HEK293 (cell line): ENCODE results near the gene MOV10L1.

Experiments
- CTCF ChIA-PET: fragments of 350-600 bp; formaldehyde crosslinking; extraction: SDS; loops from one replicate; lab custom pipeline; 2021; ENCODE audit warnings: antibody characterized with exemption; lab: Yijun Ruan, JAX
- POLR2A ChIA-PET: fragments of 300-600 bp; formaldehyde crosslinking; extraction: SDS; loops from one replicate; lab custom pipeline; 2020; ENCODE audit warnings: antibody characterized with exemption, inconsistent platforms; lab: Yijun Ruan, JAX
- H3K27ac ChIP-seq: fragments of 200-500 bp; sonication (Bioruptor generic); 2 replicates; pipeline ENCODE4 v1.5.1; 2014; ENCODE audit warnings: low read depth, low read length, control low read depth, inconsistent platforms; ENCODE audit errors: extremely low read depth
- H3K36me3 ChIP-seq, 2 experiments: fragments of 200-500 bp in 1 of 2; sonication (Bioruptor generic) in 1 of 2; 1 replicate in 1 of 2; 2 replicates in 1 of 2; pipeline ENCODE4 v1.5.1; 2014 to 2017; ENCODE audit warnings: inconsistent platforms in 2 of 2, low read length in 2 of 2; ENCODE audit not compliant: control insufficient read depth in 2 of 2, insufficient read depth in 1 of 2
- H3K4me1 ChIP-seq: fragments of 200-500 bp; sonication (Bioruptor generic); 2 replicates; pipeline ENCODE4 v1.5.1; 2014; ENCODE audit warnings: mild to moderate bottlenecking, low read length, inconsistent platforms; ENCODE audit not compliant: control insufficient read depth, insufficient read depth
- H3K4me3 ChIP-seq: 2 replicates; pipeline ENCODE4 v1.5.1; 2011; ENCODE audit warnings: low read depth, mild to moderate bottlenecking, control low read depth, low read length, moderate library complexity
- H3K9me3 ChIP-seq: fragments of 200-500 bp; sonication (Bioruptor generic); 2 replicates; pipeline ENCODE4 v1.5.1; 2014; ENCODE audit warnings: low read depth, low read length, inconsistent platforms; ENCODE audit not compliant: control insufficient read depth, insufficient read depth
- HIC1 ChIP-seq: fragments of 450-650 bp; formaldehyde crosslinking; IDR thresholded peaks from 2 replicates; pipeline ENCODE4 v1.5.1; 2016; ENCODE audit warnings: missing biosample characterization, missing genetic modification characterization
- KLF8 ChIP-seq: fragments of 450-650 bp; formaldehyde crosslinking; IDR thresholded peaks from 2 replicates; pipeline ENCODE4 v1.5.1; 2016; ENCODE audit warnings: missing biosample characterization, missing genetic modification characterization
- KLF9 ChIP-seq: fragments of 450-650 bp; formaldehyde crosslinking; IDR thresholded peaks from 2 replicates; pipeline ENCODE4 v1.5.1; 2016; ENCODE audit warnings: missing biosample characterization, missing genetic modification characterization, low read depth
- MZF1 ChIP-seq: fragments of 450-650 bp; formaldehyde crosslinking; IDR thresholded peaks from 2 replicates; pipeline ENCODE4 v1.5.1; 2017; ENCODE audit warnings: missing biosample characterization, missing genetic modification characterization, borderline replicate concordance
- PRDM1 ChIP-seq: fragments of 450-650 bp; formaldehyde crosslinking; IDR thresholded peaks from 2 replicates; pipeline ENCODE4; 2016; ENCODE audit warnings: missing biosample characterization, missing genetic modification characterization
- ZIC2 ChIP-seq: fragments of 450-650 bp; formaldehyde crosslinking; IDR thresholded peaks from 2 replicates; pipeline ENCODE4 v1.5.1; 2016; ENCODE audit warnings: missing biosample characterization, missing genetic modification characterization
- ZNF132 ChIP-seq: fragments of 450-650 bp; formaldehyde crosslinking; IDR thresholded peaks from 2 replicates; pipeline ENCODE4 v1.5.1; 2017; ENCODE audit warnings: missing biosample characterization, missing genetic modification characterization, borderline replicate concordance
- ZNF184 ChIP-seq: fragments of 450-650 bp; IDR thresholded peaks from 2 replicates; pipeline ENCODE4 v1.5.1; 2018; ENCODE audit warnings: missing biosample characterization, mild to moderate bottlenecking, missing genetic modification characterization
- ZNF2 ChIP-seq: fragments of 450-650 bp; formaldehyde crosslinking; IDR thresholded peaks from 2 replicates; pipeline ENCODE4 v1.5.1; 2016; ENCODE audit warnings: missing biosample characterization, missing genetic modification characterization
- ZNF211 ChIP-seq: fragments of 450-650 bp; formaldehyde crosslinking; IDR thresholded peaks from 2 replicates; pipeline ENCODE4 v1.5.1; 2016; ENCODE audit warnings: low read depth, missing biosample characterization, missing genetic modification characterization
- ZNF37A ChIP-seq: fragments of 450-650 bp; IDR thresholded peaks from 2 replicates; pipeline ENCODE4 v1.5.1; 2018; ENCODE audit warnings: missing biosample characterization, missing genetic modification characterization
- ZNF529 ChIP-seq: fragments of 450-650 bp; formaldehyde crosslinking; IDR thresholded peaks from 2 replicates; pipeline ENCODE4 v1.5.1; 2017; ENCODE audit warnings: missing genetic modification characterization, missing biosample characterization; ENCODE audit not compliant: insufficient replicate concordance
- ZNF639 ChIP-seq: fragments of 450-650 bp; formaldehyde crosslinking; IDR thresholded peaks from 2 replicates; pipeline ENCODE4 v1.5.1; 2016; ENCODE audit warnings: missing biosample characterization, missing genetic modification characterization
- ZNF660 ChIP-seq: fragments of 450-650 bp; IDR thresholded peaks from 2 replicates; pipeline ENCODE4 v1.5.1; 2018; ENCODE audit warnings: missing biosample characterization, mild to moderate bottlenecking, missing genetic modification characterization
- ZNF747 ChIP-seq: fragments of 450-650 bp; formaldehyde crosslinking; IDR thresholded peaks from 2 replicates; pipeline ENCODE4 v1.5.1; 2016; ENCODE audit warnings: missing biosample characterization, missing genetic modification characterization
- TF ChIP-seq, protein P1 (sequence below): fragments of 450-650 bp; formaldehyde crosslinking; IDR thresholded peaks from 2 replicates; pipeline ENCODE4 v1.5.1; 2016; ENCODE audit warnings: missing biosample characterization, missing genetic modification characterization
- TF ChIP-seq, protein P2 (sequence below): fragments of 450-650 bp; formaldehyde crosslinking; IDR thresholded peaks from 2 replicates; pipeline ENCODE4 v1.5.1; 2016; ENCODE audit warnings: missing biosample characterization, missing genetic modification characterization

The MOV10L1 gene

DNA sequence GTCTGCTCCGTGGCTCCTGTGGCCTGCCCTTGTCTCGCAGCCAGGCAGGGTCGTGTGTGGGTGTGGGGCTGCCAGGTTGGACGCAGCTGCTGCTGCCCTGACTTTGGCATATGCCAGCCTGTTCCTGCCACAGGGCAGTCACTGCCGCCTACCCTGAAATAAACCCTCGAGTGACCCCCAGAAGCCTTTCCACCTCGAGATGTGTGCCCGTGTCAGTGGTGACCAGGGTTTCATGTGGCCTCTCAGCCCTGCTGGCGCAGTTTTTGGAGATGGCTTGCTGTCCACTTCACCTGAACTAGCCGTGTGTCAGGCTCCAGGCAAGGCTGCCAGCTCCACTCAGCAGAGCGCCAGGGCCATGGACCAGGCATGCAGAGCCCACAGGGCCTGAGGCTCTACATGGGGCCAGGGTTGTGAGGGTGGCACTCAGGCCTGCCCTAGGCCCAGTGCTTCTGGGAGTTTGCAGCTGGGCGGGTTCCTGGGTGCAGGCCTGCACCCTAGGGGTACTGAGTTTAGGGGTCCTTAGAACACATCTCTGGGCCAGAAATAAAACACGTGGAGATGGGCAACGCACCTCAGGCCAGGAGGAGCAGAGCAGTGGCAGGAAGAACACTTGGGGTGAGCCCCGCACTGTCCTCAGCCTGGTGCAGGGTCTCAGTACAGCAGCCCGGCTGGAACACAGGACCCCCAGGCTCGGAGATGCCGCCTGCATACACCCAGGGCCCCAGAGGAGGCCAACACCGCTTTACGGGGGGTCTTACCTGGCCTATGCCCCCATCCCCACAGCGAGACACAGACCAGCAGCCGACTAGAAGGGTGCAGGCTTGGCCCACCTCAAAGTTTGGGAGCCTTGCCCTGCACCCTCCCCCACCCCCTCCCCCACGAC is 71.9 kb downstream of the MOV10L1 start:
- no peaks in the 10 kb centered on the region for H3K36me3 ChIP-seq
- H3K4me1 ChIP-seq, result no peaks in the 10 kb centered on the region
- H3K9me3 ChIP-seq, result no peaks in the 10 kb centered on the region
- POLR2A ChIA-PET, result no interaction called here
- no peak for TF ChIP-seq KLF9 (tag by site-specific recombination)
- TF ChIP-seq HIC1 (tag by site-specific recombination), result peak; percentile 21; the same call in 1 of the 2 replicates
- TF ChIP-seq, all 188 proteins: peak for 1
- CTCF ChIA-PET, result interaction anchor here (0.6 kb wide), 1 partner anchor 19 kb away, joined by 3 read pairs; no protein-coding TSS in a partner anchor
- no peak overlapping the region for H3K27ac ChIP-seq
- no peak overlapping the region for H3K4me3 ChIP-seq

DNA sequence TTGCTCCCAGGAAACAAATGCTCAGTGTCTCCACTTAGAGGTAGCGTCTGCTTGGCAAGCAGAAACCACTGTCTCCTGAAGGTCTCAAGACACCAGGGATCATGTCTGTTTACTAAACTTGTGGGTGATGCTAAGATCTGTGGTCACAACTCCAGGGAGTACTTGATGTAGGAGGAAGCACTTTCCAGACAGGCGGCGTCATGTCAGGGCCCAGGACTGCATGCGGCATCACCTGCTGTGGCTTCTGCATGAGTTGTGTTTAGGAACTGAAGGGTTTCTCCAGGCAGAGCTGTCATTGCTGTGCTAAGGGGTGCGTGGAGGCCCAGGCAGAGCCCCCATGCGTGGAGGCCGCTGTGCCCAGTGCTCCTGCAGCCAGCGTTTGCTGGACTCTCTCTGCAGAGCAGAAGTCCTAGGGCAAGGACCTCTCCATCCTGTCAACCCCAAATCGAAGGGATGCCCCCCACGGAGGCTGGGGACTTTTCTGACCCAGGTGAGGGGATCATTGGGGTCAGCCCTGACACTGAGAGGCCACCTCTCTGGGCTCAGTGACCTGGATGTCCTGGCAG is 72.7 kb downstream of the MOV10L1 start:
- CTCF ChIA-PET, result no interaction called here

DNA sequence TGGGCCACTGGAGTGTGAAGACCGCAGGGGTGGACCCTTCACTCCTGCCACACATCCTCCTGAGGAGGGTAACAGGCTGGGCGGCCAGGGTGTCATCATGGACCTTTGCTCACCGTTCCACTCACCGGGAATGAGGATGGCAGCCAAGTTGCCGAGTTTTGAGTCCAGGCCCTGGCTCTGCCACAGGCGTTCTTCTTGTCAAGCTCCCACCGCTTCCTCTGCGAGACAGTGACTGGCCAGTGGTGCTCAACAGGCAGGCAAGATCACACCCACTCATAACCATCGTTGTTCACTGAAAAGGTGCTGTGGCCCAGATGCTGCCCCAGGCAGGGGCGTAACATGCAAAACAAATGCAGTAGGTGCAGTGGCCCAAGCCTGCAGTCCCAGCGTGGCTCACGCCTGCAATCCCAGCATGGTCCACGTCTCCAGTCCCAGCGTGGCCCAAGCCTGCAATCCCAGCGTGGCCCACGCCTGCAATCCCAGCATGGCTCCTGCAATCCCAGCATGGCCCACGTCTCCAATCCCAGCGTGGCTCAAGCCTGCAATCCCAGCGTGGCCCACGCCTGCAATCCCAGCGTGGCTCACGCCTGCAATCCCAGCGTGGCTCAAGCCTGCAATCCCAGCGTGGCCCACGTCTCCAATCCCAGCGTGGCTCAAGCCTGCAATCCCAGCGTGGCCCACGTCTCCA is 75.8 kb downstream of the MOV10L1 start:
- no peak overlapping the region for H3K4me3 ChIP-seq
- CTCF ChIA-PET, result no interaction called here
- H3K4me1 ChIP-seq, result no peaks in the 10 kb centered on the region
- no peak for TF ChIP-seq ZNF2 (tag by site-specific recombination)
- no peak for TF ChIP-seq ZNF660 (tag by site-specific recombination)
- no peak for TF ChIP-seq ZNF529 (tag by site-specific recombination)
- TF ChIP-seq PRDM1, result no peak
- TF ChIP-seq, protein P1, sequence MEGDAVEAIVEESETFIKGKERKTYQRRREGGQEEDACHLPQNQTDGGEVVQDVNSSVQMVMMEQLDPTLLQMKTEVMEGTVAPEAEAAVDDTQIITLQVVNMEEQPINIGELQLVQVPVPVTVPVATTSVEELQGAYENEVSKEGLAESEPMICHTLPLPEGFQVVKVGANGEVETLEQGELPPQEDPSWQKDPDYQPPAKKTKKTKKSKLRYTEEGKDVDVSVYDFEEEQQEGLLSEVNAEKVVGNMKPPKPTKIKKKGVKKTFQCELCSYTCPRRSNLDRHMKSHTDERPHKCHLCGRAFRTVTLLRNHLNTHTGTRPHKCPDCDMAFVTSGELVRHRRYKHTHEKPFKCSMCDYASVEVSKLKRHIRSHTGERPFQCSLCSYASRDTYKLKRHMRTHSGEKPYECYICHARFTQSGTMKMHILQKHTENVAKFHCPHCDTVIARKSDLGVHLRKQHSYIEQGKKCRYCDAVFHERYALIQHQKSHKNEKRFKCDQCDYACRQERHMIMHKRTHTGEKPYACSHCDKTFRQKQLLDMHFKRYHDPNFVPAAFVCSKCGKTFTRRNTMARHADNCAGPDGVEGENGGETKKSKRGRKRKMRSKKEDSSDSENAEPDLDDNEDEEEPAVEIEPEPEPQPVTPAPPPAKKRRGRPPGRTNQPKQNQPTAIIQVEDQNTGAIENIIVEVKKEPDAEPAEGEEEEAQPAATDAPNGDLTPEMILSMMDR (tag by site-specific recombination), result no peak
- TF ChIP-seq ZNF639 (tag by site-specific recombination), result no peak
- TF ChIP-seq, protein P2, sequence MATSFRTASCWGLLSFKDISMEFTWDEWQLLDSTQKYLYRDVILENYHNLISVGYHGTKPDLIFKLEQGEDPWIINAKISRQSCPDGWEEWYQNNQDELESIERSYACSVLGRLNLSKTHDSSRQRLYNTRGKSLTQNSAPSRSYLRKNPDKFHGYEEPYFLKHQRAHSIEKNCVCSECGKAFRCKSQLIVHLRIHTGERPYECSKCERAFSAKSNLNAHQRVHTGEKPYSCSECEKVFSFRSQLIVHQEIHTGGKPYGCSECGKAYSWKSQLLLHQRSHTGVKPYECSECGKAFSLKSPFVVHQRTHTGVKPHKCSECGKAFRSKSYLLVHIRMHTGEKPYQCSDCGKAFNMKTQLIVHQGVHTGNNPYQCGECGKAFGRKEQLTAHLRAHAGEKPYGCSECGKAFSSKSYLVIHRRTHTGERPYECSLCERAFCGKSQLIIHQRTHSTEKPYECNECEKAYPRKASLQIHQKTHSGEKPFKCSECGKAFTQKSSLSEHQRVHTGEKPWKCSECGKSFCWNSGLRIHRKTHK (tag by site-specific recombination), result no peak
- TF ChIP-seq ZNF211 (tag by site-specific recombination), result no peak
- no peak for TF ChIP-seq ZNF184 (tag by site-specific recombination)
- no peak for TF ChIP-seq ZNF132
- TF ChIP-seq ZNF747 (tag by site-specific recombination), result no peak
- no peak for TF ChIP-seq MZF1 (tag by site-specific recombination)
- no peak for TF ChIP-seq ZNF37A
- H3K27ac ChIP-seq, result no peak overlapping the region
- no peaks in the 10 kb centered on the region for H3K36me3 ChIP-seq
- POLR2A ChIA-PET, result no interaction called here
- H3K9me3 ChIP-seq, result no peaks in the 10 kb centered on the region

More for the DNA sequence above, 72.7 kb downstream of the MOV10L1 start:
- Histone ChIP-seq H3K9me3 (no peaks in the 10 kb centered on the region), H3K27ac (no peak overlapping the region), H3K4me1 (no peaks in the 10 kb centered on the region), H3K36me3 (no peaks in the 10 kb centered on the region), H3K4me3 (no peak overlapping the region)
- POLR2A ChIA-PET, result no interaction called here
- TF ChIP-seq ZIC2 (tag by site-specific recombination) (peak; percentile 61), KLF8 (tag by site-specific recombination) (no peak)
